ENCODE results near the gene NTM. TPM values are rescaled to one million over a fixed set of nuclear protein-coding genes. Genes with fewer than 3 reads are reported as not detected.

Gene NTM
- total RNA-seq, 2 donors from 2014 or later, result 1.7 to 3.6 TPM

GRCh38 chr11:132126973-132127899 lies 756.8 kb downstream of the NTM start:
- peaks cover 13% of the 10 kb centered on the region for H3K4me1 Mint-ChIP-seq
- H3K9me3 Mint-ChIP-seq, result no peaks in the 10 kb centered on the region
- Histone ChIP-seq H3K9ac (ENCODE audit: extremely low read depth, low read length, poor library complexity, severe bottlenecking) (no peak overlapping the region), H3K27ac (ENCODE audit: low read depth, low read length) (no peak overlapping the region), H3K27me3 (ENCODE audit: control insufficient read depth, insufficient read depth, low read length, poor library complexity, severe bottlenecking) (peaks cover 8% of the 10 kb centered on the region), H3K36me3 (ENCODE audit: control insufficient read depth, insufficient read depth, low read length) (no peaks in the 10 kb centered on the region), H3K9me3 (ENCODE audit: control insufficient read depth, low read length) (no peaks in the 10 kb centered on the region), H3K4me3 (ENCODE audit: low read length) (peak overlapping the region; percentile 67), H3K4me1 (ENCODE audit: control insufficient read depth, insufficient read depth, low read length) (peaks cover 6% of the 10 kb centered on the region)
- peaks cover 20% of the 10 kb centered on the region for H3K27me3 Mint-ChIP-seq (ENCODE audit: insufficient read depth)
- no peaks in the 10 kb centered on the region for H3K36me3 Mint-ChIP-seq (ENCODE audit: low read depth)
- DNase-seq, result peak; percentile 78
- no peak overlapping the region for H3K4me3 Mint-ChIP-seq
- H3K27ac Mint-ChIP-seq, result no peak overlapping the region
- TF ChIP-seq CTCF (conservative IDR thresholded peaks at IDR 0.05), result peak; percentile 77
- 73 to 78% methylated on average over 13 to 19 of the region's 19 CpGs for WGBS, 2 experiments (ENCODE audit: insufficient coverage in 1 of 2, insufficient read length in 1 of 2)

GRCh38 chr11:132127900-132128288 lies 757.5 kb downstream of the NTM start:
- Mint-ChIP-seq H3K9me3 (no peaks in the 10 kb centered on the region), H3K27ac (no peak overlapping the region), H3K4me3 (no peak overlapping the region), H3K27me3 (ENCODE audit: insufficient read depth) (peaks cover 13% of the 10 kb centered on the region), H3K4me1 (peaks cover 13% of the 10 kb centered on the region), H3K36me3 (ENCODE audit: low read depth) (no peaks in the 10 kb centered on the region)
- 80 to 87% methylated on average over 1 to 2 of the region's 2 CpGs for WGBS, 2 experiments (ENCODE audit: insufficient coverage in 1 of 2, insufficient read length in 1 of 2)
- H3K4me3 ChIP-seq (ENCODE audit: low read length), result no peak overlapping the region
- no peak for TF ChIP-seq CTCF (conservative IDR thresholded peaks at IDR 0.05)
- no peak overlapping the region for H3K9ac ChIP-seq (ENCODE audit: extremely low read depth, low read length, poor library complexity, severe bottlenecking)
- DNase-seq, result no peak
- H3K4me1 ChIP-seq (ENCODE audit: control insufficient read depth, insufficient read depth, low read length), result peaks cover 6% of the 10 kb centered on the region
- H3K36me3 ChIP-seq (ENCODE audit: control insufficient read depth, insufficient read depth, low read length), result no peaks in the 10 kb centered on the region
- H3K27me3 ChIP-seq (ENCODE audit: control insufficient read depth, insufficient read depth, low read length, poor library complexity, severe bottlenecking), result peaks cover 8% of the 10 kb centered on the region
- H3K9me3 ChIP-seq (ENCODE audit: control insufficient read depth, low read length), result no peaks in the 10 kb centered on the region
- no peak overlapping the region for H3K27ac ChIP-seq (ENCODE audit: low read depth, low read length)

- no peak overlapping the region for H3K4me3 Mint-ChIP-seq
- no peaks in the 10 kb centered on the region for H3K27me3 Mint-ChIP-seq (ENCODE audit: insufficient read depth)
- H3K27ac Mint-ChIP-seq, result no peak overlapping the region
- H3K27ac ChIP-seq (ENCODE audit: low read depth, low read length), result no peak overlapping the region
- H3K4me1 Mint-ChIP-seq, result peaks cover 12% of the 10 kb centered on the region
- no peak overlapping the region for H3K9ac ChIP-seq (ENCODE audit: extremely low read depth, low read length, poor library complexity, severe bottlenecking)
- peaks cover 6% of the 10 kb centered on the region for H3K4me1 ChIP-seq (ENCODE audit: control insufficient read depth, insufficient read depth, low read length)
- no peaks in the 10 kb centered on the region for H3K36me3 ChIP-seq (ENCODE audit: control insufficient read depth, insufficient read depth, low read length)
- no peak for DNase-seq
- no peak for TF ChIP-seq CTCF (conservative IDR thresholded peaks at IDR 0.05)
- no peak overlapping the region for H3K4me3 ChIP-seq (ENCODE audit: low read length)
- no peaks in the 10 kb centered on the region for H3K36me3 Mint-ChIP-seq (ENCODE audit: low read depth)
- no peaks in the 10 kb centered on the region for H3K9me3 ChIP-seq (ENCODE audit: control insufficient read depth, low read length)
- no peaks in the 10 kb centered on the region for H3K9me3 Mint-ChIP-seq
- H3K27me3 ChIP-seq (ENCODE audit: control insufficient read depth, insufficient read depth, low read length, poor library complexity, severe bottlenecking), result peaks cover 8% of the 10 kb centered on the region
- WGBS, 2 experiments (ENCODE audit: insufficient coverage in 1 of 2, insufficient read length in 1 of 2), result 96 to 100% methylated on average over 4 of the region's 4 CpGs
Measured at GRCh38 chr11:132131047-132131446, 760.6 kb downstream of the NTM start.
